Prostate gland (tissue), 2 donors: ENCODE measurements around the gene CACNA1I. TPM values are rescaled to one million over a fixed set of nuclear protein-coding genes. Genes with fewer than 3 reads are reported as not detected.

Experiments
- DNase-seq: peaks from one replicate; pipeline ENCODE4 v3.0.0-alpha.2; 2019; ENCODE audit warnings: low spot score
- H3K27ac ChIP-seq, 2 donors: fragments of 200-600 bp; sonication (generic); 2 replicates each; pipeline ENCODE4 v1.5.1; 2017 to 2019
- H3K27me3 ChIP-seq: fragments of 200-600 bp; sonication (generic); replicated peaks from 2 replicates; pipeline ENCODE4 v1.5.1; 2019; ENCODE audit not compliant: insufficient read depth
- H3K36me3 ChIP-seq, 2 donors: fragments of 200-600 bp; sonication (generic); 1 replicate in 1 of 2; 2 replicates in 1 of 2; pipeline versions ENCODE4 v1.5.1 to v1.8.1; 2017 to 2019
- H3K4me1 ChIP-seq: fragments of 200-600 bp; sonication (generic); replicated peaks from 2 replicates; pipeline ENCODE4 v1.5.1; 2019
- H3K4me3 ChIP-seq, 2 donors: fragments of 200-600 bp; sonication (generic); 2 replicates each; pipeline ENCODE4 v1.5.1; 2017 to 2019
- H3K9me3 ChIP-seq: fragments of 200-600 bp; sonication (generic); 2 replicates; pipeline ENCODE4 v1.5.1; 2017
- CTCF ChIP-seq, 4 experiments: fragments of 200-600 bp in 2 of 4; fragments of 450-650 bp in 2 of 4; sonication (generic) in 2 of 4; IDR thresholded peaks; 1 replicate in 3 of 4; 2 replicates in 1 of 4; pipeline ENCODE4 v1.5.1; 2016 to 2019; ENCODE audit warnings: antibody characterized with exemption in 4 of 4, mild to moderate bottlenecking in 2 of 4, moderate library complexity in 2 of 4
- POLR2A ChIP-seq: fragments of 450-650 bp; IDR thresholded peaks from one replicate; pipeline ENCODE4 v1.6.1; 2016; ENCODE audit warnings: antibody characterized with exemption, mild to moderate bottlenecking
- POLR2AphosphoS5 ChIP-seq: sonication (generic); formaldehyde crosslinking; IDR thresholded peaks from one replicate; pipeline ENCODE4 v1.6.1; 2017; ENCODE audit warnings: antibody characterized with exemption
- WGBS: methylation state at CpG from one replicate; pipeline ENCODE4 v1.1.5; 2018; 5-methylcytosine and 5-hydroxymethylcytosine counted together
- intact Hi-C: fragments of 100-400 bp; cut with DNase I; formaldehyde crosslinking; loops from one replicate; pipeline ENCODE4 v1.14.2; 2022
- total RNA-seq, 2 donors: library from RNA; depleted of rRNA; stranded (reverse); fragments of >200 nt; gene quantifications; one replicate each; pipeline ENCODE4 v1.1.0, GENCODE V29; 2016

Gene CACNA1I
- total RNA-seq, 2 donors from 2014 or later = 0.05 to 0.68 TPM

GRCh38 chr22:39707816-39708215 is 137.3 kb downstream of the CACNA1I start:
- WGBS = 49% methylated on average over 5 of the region's 5 CpGs
- TF ChIP-seq POLR2A = no peak
- TF ChIP-seq CTCF (IDR thresholded peaks at IDR 0.05) = no peak
- no peak for TF ChIP-seq POLR2AphosphoS5
- no peak for DNase-seq
- H3K36me3 ChIP-seq = no peaks in the 10 kb centered on the region
- H3K27me3 ChIP-seq = no peaks in the 10 kb centered on the region
- H3K4me3 ChIP-seq = no peak overlapping the region
- intact Hi-C loops = no loop called here
- no peaks in the 10 kb centered on the region for H3K4me1 ChIP-seq
- no peak overlapping the region for H3K27ac ChIP-seq
- H3K9me3 ChIP-seq = no peaks in the 10 kb centered on the region

- Histone ChIP-seq H3K4me1 (no peaks in the 10 kb centered on the region), H3K27me3 (no peaks in the 10 kb centered on the region), H3K9me3 (no peaks in the 10 kb centered on the region), H3K36me3 (no peaks in the 10 kb centered on the region), H3K4me3 (no peak overlapping the region), H3K27ac (no peak overlapping the region)
- intact Hi-C loops = no loop called here
- 63% methylated on average over 15 of the region's 15 CpGs for WGBS
- TF ChIP-seq POLR2AphosphoS5 (no peak), POLR2A (no peak), CTCF (IDR thresholded peaks at IDR 0.05) (no peak)
- DNase-seq = no peak
Observed at GRCh38 chr22:39710380-39711150, 140.0 kb downstream of the CACNA1I start.

GRCh38 chr22:39712081-39712480 is 141.5 kb downstream of the CACNA1I start:
- Histone ChIP-seq H3K9me3 (no peaks in the 10 kb centered on the region), H3K36me3 (no peaks in the 10 kb centered on the region), H3K4me3 (no peak overlapping the region), H3K27ac (no peak overlapping the region), H3K27me3 (no peaks in the 10 kb centered on the region), H3K4me1 (no peaks in the 10 kb centered on the region)
- no peak for TF ChIP-seq POLR2AphosphoS5
- TF ChIP-seq POLR2A = no peak
- TF ChIP-seq CTCF (IDR thresholded peaks at IDR 0.05) = no peak
- WGBS = 83% methylated on average over 1 of the region's 1 CpG
- DNase-seq = no peak
- intact Hi-C loops = no loop called here

GRCh38 chr22:39712751-39713525 is 142.4 kb downstream of the CACNA1I start:
- Histone ChIP-seq H3K36me3 (no peaks in the 10 kb centered on the region), H3K4me1 (no peaks in the 10 kb centered on the region), H3K27ac (no peak overlapping the region), H3K27me3 (no peaks in the 10 kb centered on the region), H3K9me3 (no peaks in the 10 kb centered on the region), H3K4me3 (no peak overlapping the region)
- intact Hi-C loops = no loop called here
- WGBS = 76% methylated on average over 18 of the region's 18 CpGs
- TF ChIP-seq POLR2AphosphoS5 (no peak), POLR2A (no peak), CTCF (IDR thresholded peaks at IDR 0.05) (no peak)
- DNase-seq = no peak
